Panc1 (cell line): ENCODE results near the gene MORN4. TPM values are rescaled to one million over a fixed set of nuclear protein-coding genes. Genes with fewer than 3 reads are reported as not detected.

Experiments
- ATAC-seq: fragments of 200-7000 bp; cut with Tn5 transposase; 2 replicates; pipeline ENCODE4 v1.9.1; 2020; ENCODE audit warnings: mild to moderate bottlenecking, moderate library complexity
- BruUV-seq: library from RNA; stranded (reverse); fragments of 400-500 nt; replicated peaks from 2 replicates; lab custom pipeline; 2021; lab: Mats Ljungman, UMichigan
- CTCF ChIA-PET: fragments of 300-600 bp; sonication (Branson Sonifier 250); formaldehyde crosslinking; loops from one replicate; lab custom pipeline; 2022; ENCODE audit warnings: antibody characterized with exemption; lab: Charles Lee
- POLR2A ChIA-PET: fragments of 300-600 bp; sonication (Branson Sonifier 250); formaldehyde crosslinking; loops from one replicate; lab custom pipeline; 2022; ENCODE audit warnings: antibody characterized with exemption; lab: Charles Lee
- DNase-seq: peaks from one replicate; pipeline ENCODE4 v3.0.0-alpha.2; 2010; ENCODE audit warnings: low read depth, low spot score
- H3K27ac ChIP-seq: 2 replicates; pipeline ENCODE4 v1.5.1; 2011; ENCODE audit warnings: mild to moderate bottlenecking, low read length, inconsistent platforms
- H3K27me3 ChIP-seq: fragments of 200-500 bp; sonication (Bioruptor generic); 2 replicates; pipeline ENCODE4 v1.6.0; 2014; ENCODE audit warnings: low read length, inconsistent platforms; ENCODE audit not compliant: control insufficient read depth, insufficient read depth
- H3K36me3 ChIP-seq: fragments of 200-500 bp; sonication (Bioruptor generic); 2 replicates; pipeline ENCODE4 v1.5.1; 2014; ENCODE audit warnings: inconsistent platforms, mild to moderate bottlenecking, low read length, moderate library complexity; ENCODE audit not compliant: control insufficient read depth, insufficient read depth
- H3K4me1 ChIP-seq: 2 replicates; pipeline ENCODE4 v1.5.1; 2011; ENCODE audit warnings: inconsistent platforms, mild to moderate bottlenecking, low read length, moderate library complexity; ENCODE audit not compliant: control insufficient read depth, insufficient read depth
- H3K4me3 ChIP-seq, 2 experiments: 2 replicates each; pipeline ENCODE4 v1.5.1; 2011 to 2012; ENCODE audit warnings: low read depth in 2 of 2, low read length in 2 of 2, mild to moderate bottlenecking in 2 of 2, inconsistent platforms in 1 of 2, moderate library complexity in 1 of 2
- H3K9me3 ChIP-seq: fragments of 200-500 bp; sonication (Bioruptor generic); 2 replicates; pipeline ENCODE4 v1.5.1; 2014; ENCODE audit warnings: low read depth, mild to moderate bottlenecking, inconsistent platforms, low read length, moderate library complexity; ENCODE audit not compliant: control insufficient read depth, insufficient read depth
- POLR2AphosphoS5 ChIP-seq: IDR thresholded peaks from 2 replicates; pipeline ENCODE4 v1.6.1; 2012; ENCODE audit warnings: mild to moderate bottlenecking, low read depth, low read length, moderate library complexity
- SIN3A ChIP-seq: IDR thresholded peaks from 2 replicates; pipeline ENCODE4 v1.6.1; 2012; ENCODE audit warnings: low read depth, mild to moderate bottlenecking, low read length, moderate library complexity, borderline replicate concordance; ENCODE audit not compliant: insufficient read depth
- TCF7L2 ChIP-seq: IDR thresholded peaks from 2 replicates; pipeline ENCODE4 v1.6.1; 2011; ENCODE audit warnings: mild to moderate bottlenecking, low read depth, low read length, inconsistent platforms
- in situ Hi-C: cut with HindIII; loops from 2 replicates; pipeline ENCODE4 v1.10.0; 2016; ENCODE audit warnings: low sequenced_read_pairs, low pct_unique_long_range_greater_than_20kb
- intact Hi-C: fragments of 100-400 bp; cut with micrococcal nuclease; formaldehyde crosslinking; loops from one replicate; pipeline ENCODE4 v1.10.0; 2022; ENCODE audit not compliant: unreplicated experiment
- total RNA-seq: library from RNA; stranded (reverse); gene quantifications from one replicate; pipeline ENCODE4 v1.2.1, GENCODE V29; 2021; ENCODE audit not compliant: unreplicated experiment
- TF ChIP-seq, protein P1 (sequence below), 2 experiments: IDR thresholded peaks; 2 replicates each; pipeline ENCODE4 v1.6.1; 2011 to 2012; ENCODE audit warnings: low read depth in 2 of 2, control low read depth in 1 of 2, low read length in 1 of 2, mild to moderate bottlenecking in 1 of 2, moderate library complexity in 1 of 2; ENCODE audit not compliant: insufficient read depth in 1 of 2
- TF ChIP-seq, protein P2 (sequence below): fragments of 450-650 bp; IDR thresholded peaks from 2 replicates; pipeline ENCODE4 v1.5.1; 2017; ENCODE audit warnings: mild to moderate bottlenecking

Gene MORN4
- total RNA-seq, 1 experiment from 2014 or later, result 17.9 TPM

DNA sequence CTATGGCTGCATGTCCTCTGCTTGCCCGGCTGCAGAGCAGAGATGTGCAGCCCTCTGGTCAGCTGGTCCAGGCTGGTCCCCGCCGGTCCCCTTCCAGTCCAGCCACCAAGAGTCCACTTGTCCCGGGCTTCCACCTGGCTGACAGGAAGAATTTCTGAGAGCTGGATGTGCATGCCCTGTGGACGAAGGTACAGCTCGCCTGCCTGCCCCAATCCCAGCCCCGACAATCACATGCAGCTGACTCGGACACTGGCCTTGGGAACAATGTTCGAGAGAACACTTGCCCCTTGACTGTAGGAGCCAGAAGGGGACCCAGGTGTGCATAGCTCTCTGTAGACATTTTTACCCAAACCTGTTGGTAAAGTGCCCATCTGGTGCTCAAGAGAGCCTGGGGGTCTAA is 41.9 kb upstream of the MORN4 start:
- DNase-seq (no peak), ATAC-seq (no peak)
- ChIA-PET CTCF (interaction anchor here (0.6 to 2.2 kb wide), 2 partner anchors 12 to 126 kb away, joined by 3 to 12 read pairs; partner anchors contain the start of gene AVPI1), POLR2A (interaction anchor here (0.6 to 0.7 kb wide), 2 partner anchors 17 to 70 kb away, joined by 3 to 6 read pairs; no protein-coding TSS in a partner anchor)
- BruUV-seq, result no TSS peak
- Histone ChIP-seq H3K27ac (no peak overlapping the region), H3K4me1 (no peaks in the 10 kb centered on the region), H3K4me3 (no peak overlapping the region), H3K27me3 (no peaks in the 10 kb centered on the region), H3K36me3 (no peaks in the 10 kb centered on the region; the same call in 1 of the 2 replicates), H3K9me3 (no peaks in the 10 kb centered on the region)
- in situ Hi-C loops, result no loop called here
- intact Hi-C loops, result no loop called here
- no peak for TF ChIP-seq SIN3A
- TF ChIP-seq, protein P1, sequence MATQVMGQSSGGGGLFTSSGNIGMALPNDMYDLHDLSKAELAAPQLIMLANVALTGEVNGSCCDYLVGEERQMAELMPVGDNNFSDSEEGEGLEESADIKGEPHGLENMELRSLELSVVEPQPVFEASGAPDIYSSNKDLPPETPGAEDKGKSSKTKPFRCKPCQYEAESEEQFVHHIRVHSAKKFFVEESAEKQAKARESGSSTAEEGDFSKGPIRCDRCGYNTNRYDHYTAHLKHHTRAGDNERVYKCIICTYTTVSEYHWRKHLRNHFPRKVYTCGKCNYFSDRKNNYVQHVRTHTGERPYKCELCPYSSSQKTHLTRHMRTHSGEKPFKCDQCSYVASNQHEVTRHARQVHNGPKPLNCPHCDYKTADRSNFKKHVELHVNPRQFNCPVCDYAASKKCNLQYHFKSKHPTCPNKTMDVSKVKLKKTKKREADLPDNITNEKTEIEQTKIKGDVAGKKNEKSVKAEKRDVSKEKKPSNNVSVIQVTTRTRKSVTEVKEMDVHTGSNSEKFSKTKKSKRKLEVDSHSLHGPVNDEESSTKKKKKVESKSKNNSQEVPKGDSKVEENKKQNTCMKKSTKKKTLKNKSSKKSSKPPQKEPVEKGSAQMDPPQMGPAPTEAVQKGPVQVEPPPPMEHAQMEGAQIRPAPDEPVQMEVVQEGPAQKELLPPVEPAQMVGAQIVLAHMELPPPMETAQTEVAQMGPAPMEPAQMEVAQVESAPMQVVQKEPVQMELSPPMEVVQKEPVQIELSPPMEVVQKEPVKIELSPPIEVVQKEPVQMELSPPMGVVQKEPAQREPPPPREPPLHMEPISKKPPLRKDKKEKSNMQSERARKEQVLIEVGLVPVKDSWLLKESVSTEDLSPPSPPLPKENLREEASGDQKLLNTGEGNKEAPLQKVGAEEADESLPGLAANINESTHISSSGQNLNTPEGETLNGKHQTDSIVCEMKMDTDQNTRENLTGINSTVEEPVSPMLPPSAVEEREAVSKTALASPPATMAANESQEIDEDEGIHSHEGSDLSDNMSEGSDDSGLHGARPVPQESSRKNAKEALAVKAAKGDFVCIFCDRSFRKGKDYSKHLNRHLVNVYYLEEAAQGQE (IDR thresholded peaks at IDR 0.05; ENCODE audit: insufficient read depth in 1 of 2, low read depth in 2 of 2, low read length in 1 of 2), result no peak
- TF ChIP-seq, protein P2, sequence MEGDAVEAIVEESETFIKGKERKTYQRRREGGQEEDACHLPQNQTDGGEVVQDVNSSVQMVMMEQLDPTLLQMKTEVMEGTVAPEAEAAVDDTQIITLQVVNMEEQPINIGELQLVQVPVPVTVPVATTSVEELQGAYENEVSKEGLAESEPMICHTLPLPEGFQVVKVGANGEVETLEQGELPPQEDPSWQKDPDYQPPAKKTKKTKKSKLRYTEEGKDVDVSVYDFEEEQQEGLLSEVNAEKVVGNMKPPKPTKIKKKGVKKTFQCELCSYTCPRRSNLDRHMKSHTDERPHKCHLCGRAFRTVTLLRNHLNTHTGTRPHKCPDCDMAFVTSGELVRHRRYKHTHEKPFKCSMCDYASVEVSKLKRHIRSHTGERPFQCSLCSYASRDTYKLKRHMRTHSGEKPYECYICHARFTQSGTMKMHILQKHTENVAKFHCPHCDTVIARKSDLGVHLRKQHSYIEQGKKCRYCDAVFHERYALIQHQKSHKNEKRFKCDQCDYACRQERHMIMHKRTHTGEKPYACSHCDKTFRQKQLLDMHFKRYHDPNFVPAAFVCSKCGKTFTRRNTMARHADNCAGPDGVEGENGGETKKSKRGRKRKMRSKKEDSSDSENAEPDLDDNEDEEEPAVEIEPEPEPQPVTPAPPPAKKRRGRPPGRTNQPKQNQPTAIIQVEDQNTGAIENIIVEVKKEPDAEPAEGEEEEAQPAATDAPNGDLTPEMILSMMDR, result no peak
- TF ChIP-seq POLR2AphosphoS5, result no peak
- TF ChIP-seq TCF7L2, result no peak

DNA sequence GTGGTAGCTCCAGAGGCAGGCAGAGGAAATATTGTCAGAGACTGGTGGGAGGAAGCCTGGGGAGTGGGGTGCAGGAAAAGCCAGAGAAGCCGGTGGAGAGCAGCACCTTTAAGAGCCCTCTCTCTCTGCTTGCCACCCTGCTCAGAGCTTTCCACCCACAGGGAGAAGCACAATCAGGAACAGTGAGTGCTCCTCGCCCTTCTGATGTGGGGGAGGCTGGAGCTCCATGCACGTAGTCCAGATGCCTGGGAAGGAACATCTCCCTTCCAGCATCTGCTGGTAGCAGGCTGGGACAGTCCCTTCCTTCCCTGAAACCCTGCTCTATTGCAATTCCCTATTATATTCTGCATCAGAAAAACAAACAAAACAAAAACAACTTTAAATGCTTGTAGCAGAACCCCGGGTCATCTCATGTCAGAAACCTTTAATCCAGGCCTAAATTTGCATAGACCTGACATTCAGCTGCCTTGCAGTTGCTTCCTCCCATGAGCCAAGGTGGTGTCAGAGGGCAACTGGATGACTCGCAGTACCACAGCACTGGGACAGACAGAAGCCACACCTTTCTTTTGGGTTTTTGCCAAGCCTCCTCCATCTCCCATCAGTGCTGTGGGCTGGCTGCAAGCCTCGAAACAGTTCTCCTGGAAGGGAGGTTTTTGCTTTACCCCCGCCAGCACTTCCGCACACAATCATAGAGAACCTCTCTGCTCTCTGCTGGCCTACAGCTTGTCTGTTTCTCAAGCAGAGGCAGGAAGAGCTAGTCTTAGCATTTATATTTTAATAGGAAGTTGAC is 40.6 kb upstream of the MORN4 start:
- intact Hi-C loops, result no loop called here
- Histone ChIP-seq H3K36me3 (no peaks in the 10 kb centered on the region; the same call in 1 of the 2 replicates), H3K27me3 (no peaks in the 10 kb centered on the region), H3K4me1 (no peaks in the 10 kb centered on the region), H3K4me3 (no peak overlapping the region), H3K9me3 (no peaks in the 10 kb centered on the region), H3K27ac (no peak overlapping the region)
- in situ Hi-C loops, result no loop called here
- no TSS peak for BruUV-seq
- ChIA-PET POLR2A (no interaction called here), CTCF (interaction anchor here (0.7 kb wide), 1 partner anchor 221 kb away, joined by 3 read pairs; no protein-coding TSS in a partner anchor)
- ATAC-seq (peak; percentile 46; the same call in 1 of the 2 replicates), DNase-seq (no peak)
- TF ChIP-seq, protein P1 (IDR thresholded peaks at IDR 0.05; ENCODE audit: insufficient read depth in 1 of 2, low read depth in 2 of 2, low read length in 1 of 2), result no peak
- no peak for TF ChIP-seq POLR2AphosphoS5
- TF ChIP-seq, protein P2, result no peak
- TF ChIP-seq TCF7L2, result no peak
- TF ChIP-seq SIN3A, result no peak
